ENCODE measurements around the gene MTERF4. TPM values are rescaled to one million over a fixed set of nuclear protein-coding genes. Genes with fewer than 3 reads are reported as not detected.
A peak's percentile ranks its signal among the peaks of the same experiment; 100 is the strongest.

MTERF4 gene
- total and polyA plus RNA-seq, 2 donors, result 34.5 to 41.7 TPM

GRCh38 chr2:241130316-241130715, 28.2 kb upstream of the MTERF4 start:
- WGBS, result 94% methylated on average over 16 of the region's 16 CpGs
- Histone ChIP-seq H3K27me3 (ENCODE audit: control insufficient read depth in 2 of 2, insufficient read depth in 1 of 2, low read length in 1 of 2) (no peaks in the 10 kb centered on the region), H3K27ac (ENCODE audit: low read depth in 1 of 2, low read length in 1 of 2) (no peak overlapping the region), H3K4me1 (ENCODE audit: control insufficient read depth in 2 of 2, insufficient read depth in 2 of 2, low read length in 2 of 2) (peaks cover 0 to 17% of the 10 kb centered on the region in 2 donors), H3K36me3 (ENCODE audit: control insufficient read depth in 2 of 2, insufficient read depth in 2 of 2, low read length in 1 of 2) (peaks cover 28 to 29% of the 10 kb centered on the region in 2 donors), H3K9me3 (ENCODE audit: control insufficient read depth in 2 of 2, insufficient read depth in 1 of 2, low read length in 1 of 2) (no peaks in the 10 kb centered on the region), H3K4me3 (ENCODE audit: low read length in 2 of 2) (no peak overlapping the region)
- DNase-seq (ENCODE audit: low read depth in 6 of 9, low spot score in 9 of 9), result no peak

GRCh38 chr2:241129086-241129871, 27.2 kb upstream of the MTERF4 start:
- Histone ChIP-seq H3K4me3 (ENCODE audit: low read length in 2 of 2) (no peak overlapping the region), H3K4me1 (ENCODE audit: control insufficient read depth in 2 of 2, insufficient read depth in 2 of 2, low read length in 2 of 2) (peaks cover 0 to 17% of the 10 kb centered on the region in 2 donors), H3K9me3 (ENCODE audit: control insufficient read depth in 2 of 2, insufficient read depth in 1 of 2, low read length in 1 of 2) (no peaks in the 10 kb centered on the region), H3K27me3 (ENCODE audit: control insufficient read depth in 2 of 2, insufficient read depth in 1 of 2, low read length in 1 of 2) (no peaks in the 10 kb centered on the region), H3K36me3 (ENCODE audit: control insufficient read depth in 2 of 2, insufficient read depth in 2 of 2, low read length in 1 of 2) (peaks cover 22 to 24% of the 10 kb centered on the region in 2 donors), H3K27ac (ENCODE audit: low read depth in 1 of 2, low read length in 1 of 2) (peak overlapping the region in 1 of 2 donors; percentile 18)
- no peak for DNase-seq (ENCODE audit: low read depth in 6 of 9, low spot score in 9 of 9)
- WGBS, result 95% methylated on average over 12 of the region's 12 CpGs

- Histone ChIP-seq H3K4me3 (ENCODE audit: low read length in 2 of 2) (no peak overlapping the region), H3K27ac (ENCODE audit: low read depth in 1 of 2, low read length in 1 of 2) (peak overlapping the region; percentile 12 to 58), H3K9me3 (ENCODE audit: control insufficient read depth in 2 of 2, insufficient read depth in 1 of 2, low read length in 1 of 2) (no peaks in the 10 kb centered on the region), H3K36me3 (ENCODE audit: control insufficient read depth in 2 of 2, insufficient read depth in 2 of 2, low read length in 1 of 2) (peaks cover 22 to 28% of the 10 kb centered on the region in 2 donors), H3K27me3 (ENCODE audit: control insufficient read depth in 2 of 2, insufficient read depth in 1 of 2, low read length in 1 of 2) (no peaks in the 10 kb centered on the region), H3K4me1 (ENCODE audit: control insufficient read depth in 2 of 2, insufficient read depth in 2 of 2, low read length in 2 of 2) (peaks cover 0 to 17% of the 10 kb centered on the region in 2 donors)
- 96% methylated on average over 8 of the region's 8 CpGs for WGBS
- DNase-seq (ENCODE audit: low read depth in 6 of 9, low spot score in 9 of 9), result no peak
These were observed 26.2 kb upstream of the MTERF4 start for GRCh38 chr2:241128266-241128665.

- Histone ChIP-seq H3K36me3 (ENCODE audit: control insufficient read depth in 2 of 2, insufficient read depth in 2 of 2, low read length in 1 of 2) (peaks cover 30 to 37% of the 10 kb centered on the region in 2 donors), H3K27ac (ENCODE audit: low read depth in 1 of 2, low read length in 1 of 2) (peak overlapping the region in 1 of 2 donors; percentile 56), H3K9me3 (ENCODE audit: control insufficient read depth in 2 of 2, insufficient read depth in 1 of 2, low read length in 1 of 2) (no peaks in the 10 kb centered on the region), H3K27me3 (ENCODE audit: control insufficient read depth in 2 of 2, insufficient read depth in 1 of 2, low read length in 1 of 2) (no peaks in the 10 kb centered on the region), H3K4me3 (ENCODE audit: low read length in 2 of 2) (no peak overlapping the region), H3K4me1 (ENCODE audit: control insufficient read depth in 2 of 2, insufficient read depth in 2 of 2, low read length in 2 of 2) (peaks cover 0 to 17% of the 10 kb centered on the region in 2 donors)
- WGBS, result 98% methylated on average over 18 of the region's 18 CpGs
- DNase-seq (ENCODE audit: low read depth in 6 of 9, low spot score in 9 of 9), result no peak
These were observed 24.7 kb upstream of the MTERF4 start for GRCh38 chr2:241126771-241127202.

- H3K27ac ChIP-seq (ENCODE audit: low read depth in 1 of 2, low read length in 1 of 2), result no peak overlapping the region
- DNase-seq (ENCODE audit: low read depth in 6 of 9, low spot score in 9 of 9), result no peak
- peaks cover 30 to 37% of the 10 kb centered on the region in 2 donors for H3K36me3 ChIP-seq (ENCODE audit: control insufficient read depth in 2 of 2, insufficient read depth in 2 of 2, low read length in 1 of 2)
- H3K4me1 ChIP-seq (ENCODE audit: control insufficient read depth in 2 of 2, insufficient read depth in 2 of 2, low read length in 2 of 2), result peaks cover 0 to 17% of the 10 kb centered on the region in 2 donors
- no peaks in the 10 kb centered on the region for H3K27me3 ChIP-seq (ENCODE audit: control insufficient read depth in 2 of 2, insufficient read depth in 1 of 2, low read length in 1 of 2)
- no peak overlapping the region for H3K4me3 ChIP-seq (ENCODE audit: low read length in 2 of 2)
- H3K9me3 ChIP-seq (ENCODE audit: control insufficient read depth in 2 of 2, insufficient read depth in 1 of 2, low read length in 1 of 2), result no peaks in the 10 kb centered on the region
- WGBS, result 95% methylated on average over 21 of the region's 21 CpGs
These were observed 24.1 kb upstream of the MTERF4 start for GRCh38 chr2:241126201-241126611.

- H3K9me3 ChIP-seq (ENCODE audit: control insufficient read depth in 2 of 2, insufficient read depth in 1 of 2, low read length in 1 of 2), result no peaks in the 10 kb centered on the region
- H3K4me1 ChIP-seq (ENCODE audit: control insufficient read depth in 2 of 2, insufficient read depth in 2 of 2, low read length in 2 of 2), result peaks cover 0 to 17% of the 10 kb centered on the region in 2 donors
- DNase-seq (ENCODE audit: low read depth in 6 of 9, low spot score in 9 of 9), result no peak
- H3K36me3 ChIP-seq (ENCODE audit: control insufficient read depth in 2 of 2, insufficient read depth in 2 of 2, low read length in 1 of 2), result peaks cover 35 to 36% of the 10 kb centered on the region in 2 donors
- WGBS, result 94% methylated on average over 13 of the region's 13 CpGs
- H3K4me3 ChIP-seq (ENCODE audit: low read length in 2 of 2), result no peak overlapping the region
- H3K27ac ChIP-seq (ENCODE audit: low read depth in 1 of 2, low read length in 1 of 2), result no peak overlapping the region
- H3K27me3 ChIP-seq (ENCODE audit: control insufficient read depth in 2 of 2, insufficient read depth in 1 of 2, low read length in 1 of 2), result no peaks in the 10 kb centered on the region
These were observed 23.5 kb upstream of the MTERF4 start for GRCh38 chr2:241125626-241126025.

GRCh38 chr2:241123816-241124536, 21.9 kb upstream of the MTERF4 start:
- peaks cover 0 to 13% of the 10 kb centered on the region in 2 donors for H3K4me1 ChIP-seq (ENCODE audit: control insufficient read depth in 2 of 2, insufficient read depth in 2 of 2, low read length in 2 of 2)
- 93% methylated on average over 16 of the region's 16 CpGs for WGBS
- no peaks in the 10 kb centered on the region for H3K9me3 ChIP-seq (ENCODE audit: control insufficient read depth in 2 of 2, insufficient read depth in 1 of 2, low read length in 1 of 2)
- H3K4me3 ChIP-seq (ENCODE audit: low read length in 2 of 2), result no peak overlapping the region
- peaks cover 26 to 34% of the 10 kb centered on the region in 2 donors for H3K36me3 ChIP-seq (ENCODE audit: control insufficient read depth in 2 of 2, insufficient read depth in 2 of 2, low read length in 1 of 2)
- no peak overlapping the region for H3K27ac ChIP-seq (ENCODE audit: low read depth in 1 of 2, low read length in 1 of 2)
- DNase-seq (ENCODE audit: low read depth in 6 of 9, low spot score in 9 of 9), result no peak
- no peaks in the 10 kb centered on the region for H3K27me3 ChIP-seq (ENCODE audit: control insufficient read depth in 2 of 2, insufficient read depth in 1 of 2, low read length in 1 of 2)

GRCh38 chr2:241122376-241123002, 20.4 kb upstream of the MTERF4 start:
- WGBS, result 90% methylated on average over 19 of the region's 19 CpGs

GRCh38 chr2:241121008-241121407, 18.9 kb upstream of the MTERF4 start:
- WGBS, result 97% methylated on average over 5 of the region's 5 CpGs
- DNase-seq (ENCODE audit: low read depth in 6 of 9, low spot score in 9 of 9), result no peak

More at GRCh38 chr2:241122376-241123002, 20.4 kb upstream of the MTERF4 start:
- no peaks in the 10 kb centered on the region for H3K9me3 ChIP-seq (ENCODE audit: control insufficient read depth in 2 of 2, insufficient read depth in 1 of 2, low read length in 1 of 2)
- no peak overlapping the region for H3K27ac ChIP-seq (ENCODE audit: low read depth in 1 of 2, low read length in 1 of 2)
- no peak overlapping the region for H3K4me3 ChIP-seq (ENCODE audit: low read length in 2 of 2)
- no peak for DNase-seq (ENCODE audit: low read depth in 6 of 9, low spot score in 9 of 9)
- H3K36me3 ChIP-seq (ENCODE audit: control insufficient read depth in 2 of 2, insufficient read depth in 2 of 2, low read length in 1 of 2), result peaks cover 26 to 31% of the 10 kb centered on the region in 2 donors
- H3K27me3 ChIP-seq (ENCODE audit: control insufficient read depth in 2 of 2, insufficient read depth in 1 of 2, low read length in 1 of 2), result no peaks in the 10 kb centered on the region
- H3K4me1 ChIP-seq (ENCODE audit: control insufficient read depth in 2 of 2, insufficient read depth in 2 of 2, low read length in 2 of 2), result peaks cover 0 to 5% of the 10 kb centered on the region in 2 donors

More at GRCh38 chr2:241121008-241121407, 18.9 kb upstream of the MTERF4 start:
- Histone ChIP-seq H3K4me1 (ENCODE audit: control insufficient read depth in 2 of 2, insufficient read depth in 2 of 2, low read length in 2 of 2) (no peaks in the 10 kb centered on the region), H3K36me3 (ENCODE audit: control insufficient read depth in 2 of 2, insufficient read depth in 2 of 2, low read length in 1 of 2) (peaks cover 26 to 31% of the 10 kb centered on the region in 2 donors), H3K27ac (ENCODE audit: low read depth in 1 of 2, low read length in 1 of 2) (no peak overlapping the region), H3K4me3 (ENCODE audit: low read length in 2 of 2) (no peak overlapping the region), H3K9me3 (ENCODE audit: control insufficient read depth in 2 of 2, insufficient read depth in 1 of 2, low read length in 1 of 2) (no peaks in the 10 kb centered on the region), H3K27me3 (ENCODE audit: control insufficient read depth in 2 of 2, insufficient read depth in 1 of 2, low read length in 1 of 2) (no peaks in the 10 kb centered on the region)
